CD8-positive, alpha-beta memory T cell (primary cell): ENCODE results near the gene GNG14. TPM values are rescaled to one million over a fixed set of nuclear protein-coding genes. Genes with fewer than 3 reads are reported as not detected.
A peak's percentile ranks its signal among the peaks of the same experiment; 100 is the strongest.

Experiments
- CTCF ChIA-PET: fragments of 350-600 bp; sonication (Branson Sonifier 250); formaldehyde crosslinking; loops from one replicate; lab custom pipeline; 2021; ENCODE audit warnings: antibody characterized with exemption; lab: Charles Lee
- POLR2A ChIA-PET: fragments of 350-600 bp; sonication (Branson Sonifier 250); formaldehyde crosslinking; loops from one replicate; lab custom pipeline; 2021; ENCODE audit warnings: antibody characterized with exemption; lab: Charles Lee
- DNase-seq, 5 donors: peaks; one replicate each; pipeline versions ENCODE4 v3.0.0 to v3.0.0-alpha.2; 2020 to 2022; ENCODE audit warnings: mixed read lengths in 1 of 5
- H3K27ac ChIP-seq: one replicate; pipeline ENCODE4 v1.7.0; 2013; ENCODE audit warnings: low read depth, mild to moderate bottlenecking, low read length, moderate library complexity
- H3K27me3 ChIP-seq: 2 replicates; pipeline ENCODE4 v1.7.0; 2013; ENCODE audit warnings: low read length, mild to moderate bottlenecking; ENCODE audit not compliant: insufficient read depth, poor library complexity, severe bottlenecking
- H3K36me3 ChIP-seq: 2 replicates; pipeline ENCODE4 v1.7.0; 2013; ENCODE audit warnings: mild to moderate bottlenecking, low read length, moderate library complexity; ENCODE audit not compliant: insufficient read depth
- H3K4me1 ChIP-seq: 2 replicates; pipeline ENCODE4 v1.7.0; 2013; ENCODE audit warnings: mild to moderate bottlenecking, low read length, moderate library complexity; ENCODE audit not compliant: insufficient read depth
- H3K4me3 ChIP-seq: 2 replicates; pipeline ENCODE4 v1.7.0; 2013; ENCODE audit warnings: mild to moderate bottlenecking, low read length
- H3K9me3 ChIP-seq: 2 replicates; pipeline ENCODE4 v1.7.0; 2013; ENCODE audit warnings: mild to moderate bottlenecking, low read length
- H3K27ac Mint-ChIP-seq, 8 donors: one replicate each; pipeline ENCODE4 v1.8.0; 2020 to 2021; ENCODE audit warnings: mixed read lengths in 8 of 8, mild to moderate bottlenecking in 6 of 8, inconsistent platforms in 3 of 8, moderate library complexity in 3 of 8
- H3K27me3 Mint-ChIP-seq, 2 donors: one replicate each; pipeline ENCODE4 v1.8.0; 2020 to 2021; ENCODE audit warnings: mixed read lengths in 2 of 2, mild to moderate bottlenecking in 1 of 2, moderate library complexity in 1 of 2
- H3K36me3 Mint-ChIP-seq, 3 donors: one replicate each; pipeline ENCODE4 v1.8.0; 2020 to 2021; ENCODE audit warnings: mixed read lengths in 3 of 3, inconsistent platforms in 1 of 3, mild to moderate bottlenecking in 1 of 3
- H3K4me1 Mint-ChIP-seq, 3 donors: one replicate each; pipeline ENCODE4 v1.8.0; 2020 to 2021; ENCODE audit warnings: mixed read lengths in 3 of 3, inconsistent platforms in 1 of 3, mild to moderate bottlenecking in 1 of 3
- H3K4me3 Mint-ChIP-seq, 7 donors: one replicate each; pipeline ENCODE4 v1.8.0; 2020 to 2021; ENCODE audit warnings: mixed read lengths in 7 of 7, mild to moderate bottlenecking in 6 of 7, moderate library complexity in 4 of 7, inconsistent platforms in 2 of 7
- H3K9me3 Mint-ChIP-seq, 5 donors: one replicate each; pipeline ENCODE4 v1.8.0; 2020 to 2022; ENCODE audit warnings: mixed read lengths in 5 of 5, mild to moderate bottlenecking in 3 of 5, moderate library complexity in 2 of 5, inconsistent platforms in 1 of 5
- polyA plus RNA-seq: library from polyadenylated mRNA; unstranded; fragments of 300-500 nt; fragmentation: Illumina TruSeq; gene quantifications from one replicate; pipeline ENCODE4 v1.2.3, GENCODE V29; 2021
- total RNA-seq, 2 experiments: library from RNA; stranded (reverse); gene quantifications; one replicate each; pipeline ENCODE4 v1.2.3, GENCODE V29; 2021

Gene GNG14
- total and polyA plus RNA-seq, 3 experiments from 2014 or later: not detected

DNA sequence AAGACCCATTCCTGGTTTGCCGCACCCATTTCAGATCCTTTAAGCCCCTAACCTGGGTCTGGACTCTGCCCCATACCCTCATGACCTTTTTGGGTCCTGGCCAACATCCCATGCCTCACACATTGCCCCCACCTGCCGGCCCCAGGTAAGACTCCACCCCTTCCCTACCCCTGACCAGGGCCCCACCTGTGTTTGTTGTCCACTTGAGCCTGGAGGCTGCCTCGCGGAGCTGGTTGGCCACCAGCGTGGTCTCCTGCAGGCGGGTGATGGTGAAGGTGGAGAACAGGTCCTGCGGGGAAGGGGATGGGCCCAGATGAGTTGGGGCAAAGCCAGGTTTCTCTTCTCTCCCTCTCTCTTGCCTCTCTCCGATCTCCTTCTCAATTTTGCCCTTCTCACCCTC is 40.8 kb upstream of the GNG14 start:
- Histone ChIP-seq H3K4me1 (no peaks in the 10 kb centered on the region), H3K27me3 (no peaks in the 10 kb centered on the region), H3K27ac (no peak overlapping the region), H3K9me3 (no peaks in the 10 kb centered on the region), H3K36me3 (peaks cover 10% of the 10 kb centered on the region), H3K4me3 (no peak overlapping the region)
- Mint-ChIP-seq H3K27me3 (peaks cover 0 to 1% of the 10 kb centered on the region in 2 donors), H3K4me3 (no peak overlapping the region), H3K9me3 (no peaks in the 10 kb centered on the region), H3K36me3 (peaks cover 0 to 25% (median 5%) of the 10 kb centered on the region in 3 donors), H3K4me1 (no peaks in the 10 kb centered on the region), H3K27ac (no peak overlapping the region)
- POLR2A ChIA-PET: no interaction called here
- no peak for DNase-seq
- CTCF ChIA-PET: no interaction called here

- no peaks in the 10 kb centered on the region for H3K4me1 Mint-ChIP-seq
- DNase-seq: peak in 1 of 5 donors; percentile 29
- peaks cover 0 to 27% (median 5%) of the 10 kb centered on the region in 3 donors for H3K36me3 Mint-ChIP-seq
- Histone ChIP-seq H3K9me3 (no peaks in the 10 kb centered on the region), H3K36me3 (peaks cover 10% of the 10 kb centered on the region), H3K4me3 (no peak overlapping the region), H3K27me3 (no peaks in the 10 kb centered on the region), H3K27ac (no peak overlapping the region), H3K4me1 (no peaks in the 10 kb centered on the region)
- ChIA-PET POLR2A (no interaction called here), CTCF (interaction anchor here (0.8 kb wide), 1 partner anchor 24 kb away, joined by 3 read pairs; no protein-coding TSS in a partner anchor)
- H3K9me3 Mint-ChIP-seq: no peaks in the 10 kb centered on the region
- H3K4me3 Mint-ChIP-seq: no peak overlapping the region
- peak overlapping the region in 1 of 8 donors; percentile 50 for H3K27ac Mint-ChIP-seq
- no peaks in the 10 kb centered on the region for H3K27me3 Mint-ChIP-seq
Observed at GRCh38 chr19:12647490-12648071, 40.2 kb upstream of the GNG14 start.

DNA sequence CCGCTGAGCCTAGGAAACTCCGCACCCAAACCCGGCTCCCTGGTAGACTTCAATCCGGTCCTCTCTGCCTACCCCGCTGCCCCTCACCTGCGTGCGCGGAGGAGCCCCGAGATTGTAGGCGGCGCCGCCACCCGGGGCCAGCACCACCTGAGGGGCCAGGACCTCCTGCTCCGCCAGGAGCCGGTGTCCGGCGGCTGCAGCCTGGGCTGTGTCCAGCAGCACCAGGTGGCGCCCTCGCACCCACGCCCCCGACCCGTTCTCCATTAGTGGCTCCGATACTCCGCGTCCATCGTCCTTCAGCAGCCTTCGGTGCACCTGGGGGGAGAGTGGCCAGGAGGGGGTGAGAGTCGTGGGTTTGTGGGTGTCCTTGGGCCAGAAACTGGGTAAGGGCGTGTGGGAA is 39.7 kb upstream of the GNG14 start:
- ChIA-PET CTCF (interaction anchor here (0.8 kb wide), 1 partner anchor 24 kb away, joined by 3 read pairs; no protein-coding TSS in a partner anchor), POLR2A (no interaction called here)
- H3K4me1 Mint-ChIP-seq: no peaks in the 10 kb centered on the region
- H3K27ac Mint-ChIP-seq: no peak overlapping the region
- no peaks in the 10 kb centered on the region for H3K9me3 Mint-ChIP-seq
- Histone ChIP-seq H3K9me3 (no peaks in the 10 kb centered on the region), H3K36me3 (peaks cover 10% of the 10 kb centered on the region), H3K27me3 (no peaks in the 10 kb centered on the region), H3K4me1 (no peaks in the 10 kb centered on the region), H3K4me3 (no peak overlapping the region), H3K27ac (no peak overlapping the region)
- H3K36me3 Mint-ChIP-seq: peaks cover 0 to 27% (median 5%) of the 10 kb centered on the region in 3 donors
- no peak overlapping the region for H3K4me3 Mint-ChIP-seq
- no peak for DNase-seq
- H3K27me3 Mint-ChIP-seq: no peaks in the 10 kb centered on the region

DNA sequence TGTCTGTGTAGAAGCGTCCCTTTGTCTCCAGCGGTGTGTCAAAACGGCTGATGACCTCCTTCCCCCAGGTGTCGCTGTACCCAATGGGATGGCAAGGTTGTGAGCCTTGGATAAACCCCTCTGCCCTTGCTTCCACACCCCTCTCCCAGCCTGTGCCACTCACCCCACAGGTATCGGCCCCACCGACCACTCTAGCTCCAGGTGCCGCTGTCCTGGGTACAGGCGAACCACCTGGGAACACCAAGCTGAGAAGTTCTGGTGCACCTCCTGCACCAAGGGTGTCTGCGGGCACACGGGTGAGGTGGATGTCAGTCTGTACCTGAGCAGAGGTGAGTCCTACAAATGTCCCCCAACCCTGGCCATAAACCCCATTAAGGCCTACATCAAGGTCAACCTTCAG is 37.9 kb upstream of the GNG14 start:
- H3K36me3 Mint-ChIP-seq: peaks cover 0 to 31% (median 2%) of the 10 kb centered on the region in 3 donors
- H3K4me1 Mint-ChIP-seq: no peaks in the 10 kb centered on the region
- no peak for DNase-seq
- Histone ChIP-seq H3K9me3 (no peaks in the 10 kb centered on the region), H3K27me3 (no peaks in the 10 kb centered on the region), H3K36me3 (peaks cover 10% of the 10 kb centered on the region), H3K4me1 (no peaks in the 10 kb centered on the region), H3K4me3 (no peak overlapping the region), H3K27ac (no peak overlapping the region)
- H3K4me3 Mint-ChIP-seq: no peak overlapping the region
- H3K9me3 Mint-ChIP-seq: no peaks in the 10 kb centered on the region
- peak overlapping the region in 1 of 8 donors; percentile 43 for H3K27ac Mint-ChIP-seq
- CTCF ChIA-PET: interaction anchor here (1.0 kb wide), 1 partner anchor 10 kb away, joined by 4 read pairs; no protein-coding TSS in a partner anchor
- POLR2A ChIA-PET: no interaction called here
- H3K27me3 Mint-ChIP-seq: no peaks in the 10 kb centered on the region

DNA sequence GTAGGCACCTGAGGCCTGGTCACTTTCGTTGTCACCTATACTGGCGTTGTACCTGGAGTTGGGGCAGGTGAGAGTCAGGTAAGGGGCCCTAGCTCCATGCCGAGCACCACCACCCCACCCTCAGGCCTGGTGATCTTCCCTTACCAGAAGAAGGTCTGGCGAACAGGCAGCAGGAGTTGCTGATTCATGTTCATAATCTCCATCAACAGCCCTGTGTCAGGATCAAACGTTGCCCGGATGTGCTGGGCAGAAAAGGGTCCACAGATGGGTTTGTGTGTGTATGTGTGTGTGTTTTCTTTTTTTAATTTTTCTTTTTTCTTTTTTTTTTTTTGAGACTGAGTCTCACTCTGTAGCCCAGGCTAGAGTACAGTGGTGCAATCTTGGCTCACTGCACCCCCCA is 35.6 kb upstream of the GNG14 start:
- H3K36me3 Mint-ChIP-seq: peaks cover 9 to 44% (median 12%) of the 10 kb centered on the region in 3 donors
- Histone ChIP-seq H3K36me3 (peaks cover 27% of the 10 kb centered on the region), H3K27ac (no peak overlapping the region), H3K27me3 (no peaks in the 10 kb centered on the region), H3K4me3 (no peak overlapping the region), H3K9me3 (no peaks in the 10 kb centered on the region), H3K4me1 (no peaks in the 10 kb centered on the region)
- ChIA-PET CTCF (no interaction called here), POLR2A (no interaction called here)
- H3K4me1 Mint-ChIP-seq: peaks cover 0 to 1% (median 0%) of the 10 kb centered on the region in 3 donors
- H3K27me3 Mint-ChIP-seq: no peaks in the 10 kb centered on the region
- no peak for DNase-seq
- H3K4me3 Mint-ChIP-seq: no peak overlapping the region
- peak overlapping the region in 1 of 8 donors; percentile 54 for H3K27ac Mint-ChIP-seq
- no peaks in the 10 kb centered on the region for H3K9me3 Mint-ChIP-seq

DNA sequence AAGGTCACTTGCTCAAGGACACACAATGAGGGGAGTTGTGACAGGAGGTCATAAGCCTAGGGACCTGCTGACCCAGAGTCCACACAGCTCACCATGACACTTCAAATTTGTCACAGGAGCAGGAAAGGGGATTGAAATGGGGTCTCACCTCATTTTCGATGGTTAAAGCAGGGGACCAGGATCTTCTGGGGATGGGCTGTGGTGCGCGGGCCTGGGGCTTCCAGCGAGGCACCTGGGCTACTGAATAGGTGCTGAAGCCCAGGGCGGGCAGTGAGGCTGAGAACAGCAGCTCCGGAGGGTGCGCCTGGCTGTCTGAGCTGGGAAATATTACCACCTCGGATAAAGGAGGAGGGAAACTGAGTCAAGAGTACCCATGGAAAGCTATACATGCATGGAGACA is 32.3 kb upstream of the GNG14 start:
- Histone ChIP-seq H3K4me3 (no peak overlapping the region), H3K9me3 (no peaks in the 10 kb centered on the region), H3K27me3 (no peaks in the 10 kb centered on the region), H3K27ac (no peak overlapping the region), H3K4me1 (no peaks in the 10 kb centered on the region), H3K36me3 (peaks cover 32% of the 10 kb centered on the region)
- POLR2A ChIA-PET: no interaction called here
- CTCF ChIA-PET: interaction anchor here (1.3 kb wide), 1 partner anchor 14 kb away, joined by 4 read pairs; no protein-coding TSS in a partner anchor
- Mint-ChIP-seq H3K36me3 (peaks cover 12 to 69% (median 15%) of the 10 kb centered on the region in 3 donors), H3K4me1 (peaks cover 0 to 1% (median 0%) of the 10 kb centered on the region in 3 donors), H3K27ac (peak overlapping the region in 2 of 8 donors; percentile 15 to 91), H3K4me3 (no peak overlapping the region), H3K27me3 (no peaks in the 10 kb centered on the region), H3K9me3 (no peaks in the 10 kb centered on the region)
- DNase-seq: no peak

DNA sequence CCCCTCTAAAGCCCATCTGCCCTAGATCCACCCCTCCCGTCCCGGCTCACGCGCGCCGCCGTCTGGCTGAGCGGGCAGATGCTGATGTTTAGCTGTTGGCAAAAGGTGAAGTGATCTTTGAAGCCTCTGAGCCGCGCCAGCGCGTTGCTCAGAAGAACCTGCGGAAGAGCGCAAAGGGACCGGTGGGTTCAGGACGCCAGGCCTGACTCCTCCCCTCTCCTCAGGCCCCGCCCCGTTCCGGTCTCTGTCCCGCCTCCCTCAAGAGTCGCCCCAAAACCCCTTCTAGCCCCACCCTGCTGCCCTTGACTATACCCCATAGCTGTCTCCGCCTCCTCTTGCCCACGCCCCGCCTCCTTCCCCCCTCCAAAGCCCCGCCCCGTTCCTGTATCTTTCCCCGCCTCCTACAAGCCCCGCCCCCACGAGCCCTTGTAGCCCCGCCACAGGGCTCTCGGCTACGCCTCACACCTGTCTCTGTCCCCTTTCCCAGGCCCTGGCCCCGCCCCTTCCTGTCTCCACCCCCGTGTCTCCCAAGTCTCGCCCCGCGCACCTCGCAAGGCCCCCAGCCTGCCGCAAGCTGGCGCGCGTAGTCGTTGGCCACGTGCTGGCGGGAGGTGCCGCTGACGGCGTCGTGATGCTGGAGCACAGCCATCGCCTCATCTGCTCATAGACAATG is 30.8 kb upstream of the GNG14 start:
- peaks cover 30% of the 10 kb centered on the region for H3K36me3 ChIP-seq
- Mint-ChIP-seq H3K36me3 (peaks cover 12 to 65% (median 13%) of the 10 kb centered on the region in 3 donors), H3K4me3 (no peak overlapping the region), H3K9me3 (no peaks in the 10 kb centered on the region), H3K4me1 (peaks cover 0 to 1% (median 0%) of the 10 kb centered on the region in 3 donors), H3K27me3 (no peaks in the 10 kb centered on the region), H3K27ac (peak overlapping the region in 1 of 8 donors; percentile 74)
- no peak overlapping the region for H3K4me3 ChIP-seq
- CTCF ChIA-PET: no interaction called here
- H3K27ac ChIP-seq: no peak overlapping the region
- H3K4me1 ChIP-seq: no peaks in the 10 kb centered on the region
- H3K9me3 ChIP-seq: no peaks in the 10 kb centered on the region
- no peak for DNase-seq
- H3K27me3 ChIP-seq: no peaks in the 10 kb centered on the region
- POLR2A ChIA-PET: no interaction called here

- H3K36me3 ChIP-seq: peaks cover 30% of the 10 kb centered on the region
- no peak for DNase-seq
- ChIA-PET POLR2A (no interaction called here), CTCF (interaction anchor here (0.7 to 1.8 kb wide), 3 partner anchors 14 to 103 kb away, joined by 3 to 5 read pairs (median 4); no protein-coding TSS in a partner anchor)
- no peak overlapping the region for H3K4me3 Mint-ChIP-seq
- H3K9me3 Mint-ChIP-seq: no peaks in the 10 kb centered on the region
- H3K9me3 ChIP-seq: no peaks in the 10 kb centered on the region
- H3K36me3 Mint-ChIP-seq: peaks cover 12 to 67% (median 13%) of the 10 kb centered on the region in 3 donors
- H3K27me3 ChIP-seq: no peaks in the 10 kb centered on the region
- no peak overlapping the region for H3K27ac ChIP-seq
- no peaks in the 10 kb centered on the region for H3K4me1 ChIP-seq
- H3K27ac Mint-ChIP-seq: no peak overlapping the region
- no peak overlapping the region for H3K4me3 ChIP-seq
- H3K4me1 Mint-ChIP-seq: peaks cover 0 to 1% (median 0%) of the 10 kb centered on the region in 3 donors
- no peaks in the 10 kb centered on the region for H3K27me3 Mint-ChIP-seq
Observed at GRCh38 chr19:12657966-12658365, 29.8 kb upstream of the GNG14 start.
